ENCODE measurements around the gene LPIN3. TPM values are rescaled to one million over a fixed set of nuclear protein-coding genes. Genes with fewer than 3 reads are reported as not detected.

LPIN3 gene
- total and polyA plus RNA-seq, 2 experiments from 2014 or later, result 6.1 to 9.7 TPM

DNA sequence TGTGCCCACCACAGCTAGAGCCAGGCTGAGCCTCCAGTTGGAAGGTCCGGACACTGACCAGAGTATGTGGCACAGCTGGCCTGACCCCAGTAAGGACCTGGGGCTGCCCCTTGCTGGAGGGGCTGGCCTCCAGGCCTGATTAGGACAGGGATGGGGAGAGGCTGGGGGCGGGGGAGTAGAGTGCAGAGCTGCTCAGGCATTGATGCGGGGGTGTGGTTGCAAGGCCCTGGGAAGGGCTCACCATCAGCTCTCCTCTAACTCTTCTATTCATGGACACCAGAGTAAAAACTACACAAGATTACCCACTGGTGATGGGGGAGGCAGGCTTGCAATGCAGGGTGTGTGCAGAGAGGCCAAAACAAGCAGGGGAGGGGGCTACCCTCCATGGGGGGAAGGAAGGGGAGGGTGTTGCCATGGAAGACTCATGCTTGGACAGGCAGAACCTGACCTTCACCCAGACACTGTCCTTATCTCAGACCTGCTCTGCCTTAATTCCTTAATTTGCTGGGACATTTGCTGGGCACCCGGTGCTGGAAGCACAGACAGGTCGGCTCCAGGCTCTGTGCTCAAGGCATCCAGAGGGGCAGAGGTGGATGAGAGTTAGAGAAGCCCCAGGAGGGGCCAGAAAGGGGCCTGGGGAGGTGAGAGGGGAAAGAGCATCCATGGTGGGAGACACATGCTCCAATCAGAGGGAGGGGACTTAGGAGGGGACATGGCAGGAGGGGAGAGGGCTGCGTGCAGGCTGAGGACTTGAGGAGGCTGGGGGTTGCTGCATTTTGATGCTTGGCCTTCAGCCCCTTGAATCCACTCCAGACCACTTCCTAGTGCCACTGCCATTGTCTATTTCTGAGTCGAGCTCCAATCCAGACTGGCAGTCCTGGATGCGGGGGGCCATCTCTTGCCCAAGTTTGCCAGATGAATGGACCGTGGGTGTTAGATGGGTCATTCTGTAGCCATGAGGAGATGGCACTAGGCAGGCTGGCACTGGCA is 33.6 kb downstream of the LPIN3 start (continued):
- TF ChIP-seq, protein P1, sequence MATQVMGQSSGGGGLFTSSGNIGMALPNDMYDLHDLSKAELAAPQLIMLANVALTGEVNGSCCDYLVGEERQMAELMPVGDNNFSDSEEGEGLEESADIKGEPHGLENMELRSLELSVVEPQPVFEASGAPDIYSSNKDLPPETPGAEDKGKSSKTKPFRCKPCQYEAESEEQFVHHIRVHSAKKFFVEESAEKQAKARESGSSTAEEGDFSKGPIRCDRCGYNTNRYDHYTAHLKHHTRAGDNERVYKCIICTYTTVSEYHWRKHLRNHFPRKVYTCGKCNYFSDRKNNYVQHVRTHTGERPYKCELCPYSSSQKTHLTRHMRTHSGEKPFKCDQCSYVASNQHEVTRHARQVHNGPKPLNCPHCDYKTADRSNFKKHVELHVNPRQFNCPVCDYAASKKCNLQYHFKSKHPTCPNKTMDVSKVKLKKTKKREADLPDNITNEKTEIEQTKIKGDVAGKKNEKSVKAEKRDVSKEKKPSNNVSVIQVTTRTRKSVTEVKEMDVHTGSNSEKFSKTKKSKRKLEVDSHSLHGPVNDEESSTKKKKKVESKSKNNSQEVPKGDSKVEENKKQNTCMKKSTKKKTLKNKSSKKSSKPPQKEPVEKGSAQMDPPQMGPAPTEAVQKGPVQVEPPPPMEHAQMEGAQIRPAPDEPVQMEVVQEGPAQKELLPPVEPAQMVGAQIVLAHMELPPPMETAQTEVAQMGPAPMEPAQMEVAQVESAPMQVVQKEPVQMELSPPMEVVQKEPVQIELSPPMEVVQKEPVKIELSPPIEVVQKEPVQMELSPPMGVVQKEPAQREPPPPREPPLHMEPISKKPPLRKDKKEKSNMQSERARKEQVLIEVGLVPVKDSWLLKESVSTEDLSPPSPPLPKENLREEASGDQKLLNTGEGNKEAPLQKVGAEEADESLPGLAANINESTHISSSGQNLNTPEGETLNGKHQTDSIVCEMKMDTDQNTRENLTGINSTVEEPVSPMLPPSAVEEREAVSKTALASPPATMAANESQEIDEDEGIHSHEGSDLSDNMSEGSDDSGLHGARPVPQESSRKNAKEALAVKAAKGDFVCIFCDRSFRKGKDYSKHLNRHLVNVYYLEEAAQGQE (IDR thresholded peaks at IDR 0.05; ENCODE audit: unreplicated experiment), result no peak
- TF ChIP-seq EZH2 (IDR thresholded peaks at IDR 0.05; ENCODE audit: low read depth, unreplicated experiment) (no peak), POLR2AphosphoS5 (IDR thresholded peaks at IDR 0.05; ENCODE audit: low read depth) (no peak)

DNA sequence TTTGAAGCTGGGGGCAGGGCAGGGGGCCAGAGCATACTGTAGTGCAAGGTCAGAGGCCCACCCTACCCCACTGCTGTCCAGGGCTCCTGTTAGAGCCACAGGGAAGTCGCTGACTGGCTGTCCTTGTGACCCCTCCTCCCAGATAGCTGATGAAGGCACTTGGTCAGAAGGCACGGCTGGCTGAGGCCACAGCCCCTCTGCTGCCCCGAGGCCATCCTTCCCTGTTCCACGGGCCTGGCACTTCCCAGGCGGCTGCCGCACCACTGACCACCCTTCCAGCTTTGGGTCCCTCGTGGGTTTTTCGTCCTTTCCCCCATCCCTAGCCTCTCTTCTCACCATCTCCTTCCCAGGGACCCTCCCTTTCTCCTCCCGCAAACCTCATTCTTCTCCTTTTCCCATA is 35.2 kb downstream of the LPIN3 start:
- no peaks in the 10 kb centered on the region for H3K4me1 ChIP-seq (ENCODE audit: insufficient read depth)
- no peaks in the 10 kb centered on the region for H3F3A ChIP-seq (replicated peaks; ENCODE audit: low read depth)
- H3K4me2 ChIP-seq, result no peak overlapping the region
- H3K9me3 Mint-ChIP-seq, result peaks cover 20% of the 10 kb centered on the region
- H3K4me3 Mint-ChIP-seq, result no peak overlapping the region
- no peak overlapping the region for H3K4me3 ChIP-seq
- no peak overlapping the region for H2AFZ ChIP-seq
- no peak overlapping the region for H3K27ac Mint-ChIP-seq
- H3K27me3 ChIP-seq (ENCODE audit: insufficient read depth), result no peaks in the 10 kb centered on the region
- no peaks in the 10 kb centered on the region; the same call in 1 of the 2 replicates for H4K20me1 ChIP-seq (replicated peaks; ENCODE audit: insufficient read depth)
- no peaks in the 10 kb centered on the region for H3K79me2 ChIP-seq (replicated peaks; ENCODE audit: insufficient read depth)
- H3K27ac ChIP-seq (ENCODE audit: low read depth), result no peak overlapping the region
- DNase-seq (ENCODE audit: low spot score) (no peak), ATAC-seq (no peak)
- no peaks in the 10 kb centered on the region for H3K36me3 ChIP-seq (ENCODE audit: insufficient read depth)
- peaks cover 12% of the 10 kb centered on the region for H3K36me3 Mint-ChIP-seq (ENCODE audit: low read depth)
- no peak for TF ChIP-seq ZNF114 (CRISPR knock-in tag; IDR thresholded peaks at IDR 0.05)
- H3K27me3 Mint-ChIP-seq (ENCODE audit: insufficient read depth, low read depth, poor library complexity), result peaks cover 5% of the 10 kb centered on the region
- H3K9me2 ChIP-seq (ENCODE audit: insufficient read depth), result no peaks in the 10 kb centered on the region
- peaks cover 4% of the 10 kb centered on the region; the same call in 2 of the 3 replicates for H3K4me1 Mint-ChIP-seq

DNA sequence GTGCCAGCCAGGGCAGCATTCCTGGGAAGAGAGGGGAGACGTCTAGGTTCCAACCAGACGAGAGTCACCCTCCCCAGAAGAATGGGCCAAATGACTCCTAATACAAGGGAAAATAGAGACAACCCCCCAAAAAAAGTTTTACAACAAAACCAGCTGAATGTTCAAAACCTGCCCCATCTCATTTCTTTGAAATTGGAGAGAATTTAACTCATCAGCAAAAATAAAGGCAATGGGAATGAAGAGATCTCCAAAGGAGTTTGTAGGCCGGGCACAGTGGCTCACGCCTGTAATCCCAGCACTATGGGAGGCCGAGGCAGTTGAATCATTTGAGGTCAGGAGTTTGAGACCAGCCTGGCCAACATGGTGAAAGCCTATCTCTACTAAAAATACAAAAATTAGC is 35.7 kb downstream of the LPIN3 start:
- Mint-ChIP-seq H3K9me3 (peaks cover 15% of the 10 kb centered on the region), H3K27ac (no peak overlapping the region), H3K36me3 (ENCODE audit: low read depth) (peaks cover 7% of the 10 kb centered on the region), H3K4me1 (peaks cover 4% of the 10 kb centered on the region; the same call in 2 of the 3 replicates), H3K27me3 (ENCODE audit: insufficient read depth, low read depth, poor library complexity) (peaks cover 8% of the 10 kb centered on the region), H3K4me3 (no peak overlapping the region)
- Histone ChIP-seq H3K27me3 (ENCODE audit: insufficient read depth) (no peaks in the 10 kb centered on the region), H3K36me3 (ENCODE audit: insufficient read depth) (no peaks in the 10 kb centered on the region), H4K20me1 (replicated peaks; ENCODE audit: insufficient read depth) (no peaks in the 10 kb centered on the region; the same call in 1 of the 2 replicates), H3K79me2 (replicated peaks; ENCODE audit: insufficient read depth) (no peaks in the 10 kb centered on the region), H3F3A (replicated peaks; ENCODE audit: low read depth) (no peaks in the 10 kb centered on the region), H2AFZ (no peak overlapping the region), H3K4me3 (no peak overlapping the region), H3K4me2 (no peak overlapping the region), H3K4me1 (ENCODE audit: insufficient read depth) (no peaks in the 10 kb centered on the region), H3K9me2 (ENCODE audit: insufficient read depth) (no peaks in the 10 kb centered on the region), H3K27ac (ENCODE audit: low read depth) (no peak overlapping the region)
- no peak for ATAC-seq
- no peak for DNase-seq (ENCODE audit: low spot score)
- TF ChIP-seq CREB1 (CRISPR knock-in tag; IDR thresholded peaks at IDR 0.05; ENCODE audit: low read depth), result no peak
- no peak for TF ChIP-seq ZNF331 (CRISPR knock-in tag; IDR thresholded peaks at IDR 0.05; ENCODE audit: low read depth)
- no peak for TF ChIP-seq EZH2phosphoT487 (IDR thresholded peaks at IDR 0.05; ENCODE audit: unreplicated experiment)
- TF ChIP-seq STAT1 (IDR thresholded peaks at IDR 0.05; ENCODE audit: unreplicated experiment), result no peak
- TF ChIP-seq NANOG (IDR thresholded peaks at IDR 0.05; ENCODE audit: borderline replicate concordance), result no peak
- TF ChIP-seq, protein P2, sequence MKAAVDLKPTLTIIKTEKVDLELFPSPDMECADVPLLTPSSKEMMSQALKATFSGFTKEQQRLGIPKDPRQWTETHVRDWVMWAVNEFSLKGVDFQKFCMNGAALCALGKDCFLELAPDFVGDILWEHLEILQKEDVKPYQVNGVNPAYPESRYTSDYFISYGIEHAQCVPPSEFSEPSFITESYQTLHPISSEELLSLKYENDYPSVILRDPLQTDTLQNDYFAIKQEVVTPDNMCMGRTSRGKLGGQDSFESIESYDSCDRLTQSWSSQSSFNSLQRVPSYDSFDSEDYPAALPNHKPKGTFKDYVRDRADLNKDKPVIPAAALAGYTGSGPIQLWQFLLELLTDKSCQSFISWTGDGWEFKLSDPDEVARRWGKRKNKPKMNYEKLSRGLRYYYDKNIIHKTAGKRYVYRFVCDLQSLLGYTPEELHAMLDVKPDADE (IDR thresholded peaks at IDR 0.05), result no peak
- TF ChIP-seq JUNB (IDR thresholded peaks at IDR 0.05; ENCODE audit: unreplicated experiment), result no peak
- TF ChIP-seq ZNF114 (CRISPR knock-in tag; IDR thresholded peaks at IDR 0.05), result no peak
